ENCODE measurements around the gene DDAH2. TPM values are rescaled to one million over a fixed set of nuclear protein-coding genes. Genes with fewer than 3 reads are reported as not detected.
A peak's percentile ranks its signal among the peaks of the same experiment; 100 is the strongest.

DDAH2 gene
- total and polyA plus RNA-seq, 4 donors: 62.9 to 207 (median 168) TPM

DNA sequence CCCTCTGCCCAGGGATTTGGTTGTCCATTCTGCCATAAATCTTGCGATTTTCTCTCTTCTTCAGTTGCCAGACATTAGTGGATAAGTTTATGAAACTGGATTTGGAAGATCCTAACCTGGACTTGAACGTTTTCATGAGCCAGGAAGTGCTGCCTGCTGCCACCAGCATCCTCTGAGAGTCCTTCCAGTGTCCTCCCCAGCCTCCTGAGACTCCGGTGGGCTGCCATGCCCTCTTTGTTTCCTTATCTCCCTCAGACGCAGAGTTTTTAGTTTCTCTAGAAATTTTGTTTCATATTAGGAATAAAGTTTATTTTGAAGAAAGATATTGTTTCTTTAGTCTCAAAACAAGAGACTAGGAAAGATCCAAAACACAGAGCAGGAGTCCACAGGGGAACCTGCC lies 33.3 kb upstream of the DDAH2 start, which contains the start of gene SAPCD1:
SAPCD1 (plus strand) TSS at position 301 of the 400 bp plus-strand sequence. CDS start 399 bp downstream, outside the sequence.
- Histone ChIP-seq H3K4me3 (ENCODE audit: low read depth, low read length) (no peak within 1 kb of the TSS), H3K27me3 (ENCODE audit: control insufficient read depth, insufficient read depth, low read length) (no peaks in the 10 kb centered on the region), H3K36me3 (ENCODE audit: control insufficient read depth, insufficient read depth, low read length) (peaks cover 34% of the 10 kb centered on the region), H3K9me3 (ENCODE audit: control insufficient read depth, insufficient read depth, low read length) (no peaks in the 10 kb centered on the region), H3K4me1 (ENCODE audit: control insufficient read depth, insufficient read depth, low read length) (peaks cover 31% of the 10 kb centered on the region), H3K27ac (ENCODE audit: low read depth, low read length) (peak within 1 kb of the TSS; percentile 90)
- WGBS (ENCODE audit: insufficient coverage): 43% methylated on average over 1 of the region's 4 CpGs
- no peak for DNase-seq (ENCODE audit: low read depth in 4 of 6, low spot score in 6 of 6)

DNA sequence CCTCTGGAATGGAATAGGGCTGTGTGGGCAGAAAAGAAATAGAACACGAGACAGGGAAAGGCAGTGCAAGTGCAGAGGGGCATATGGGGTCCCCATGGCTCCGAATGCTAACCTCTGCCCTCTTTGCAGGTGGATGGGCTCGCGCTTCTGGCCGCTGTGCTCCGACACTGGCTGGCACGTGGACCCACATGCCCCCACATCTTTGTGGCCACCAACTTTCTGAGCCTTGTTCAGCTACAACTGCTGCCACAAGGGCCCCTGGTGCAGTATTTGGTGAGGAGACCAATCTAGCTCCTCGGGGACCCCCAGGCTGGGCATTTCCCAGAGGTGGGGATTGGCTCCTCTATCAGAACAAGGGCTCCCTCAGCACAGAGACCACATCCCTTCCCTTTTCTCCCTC lies 32.2 kb upstream of the DDAH2 start:
- no peak for DNase-seq (ENCODE audit: low read depth in 4 of 6, low spot score in 6 of 6)
- Histone ChIP-seq H3K27ac (ENCODE audit: low read depth, low read length) (no peak overlapping the region), H3K9me3 (ENCODE audit: control insufficient read depth, insufficient read depth, low read length) (no peaks in the 10 kb centered on the region), H3K36me3 (ENCODE audit: control insufficient read depth, insufficient read depth, low read length) (peaks cover 34% of the 10 kb centered on the region), H3K4me1 (ENCODE audit: control insufficient read depth, insufficient read depth, low read length) (peaks cover 28% of the 10 kb centered on the region), H3K27me3 (ENCODE audit: control insufficient read depth, insufficient read depth, low read length) (no peaks in the 10 kb centered on the region), H3K4me3 (ENCODE audit: low read depth, low read length) (no peak overlapping the region)
- WGBS (ENCODE audit: insufficient coverage): 99% methylated on average over 8 of the region's 8 CpGs

- H3K27me3 ChIP-seq (ENCODE audit: control insufficient read depth, insufficient read depth, low read length): no peaks in the 10 kb centered on the region
- H3K4me1 ChIP-seq (ENCODE audit: control insufficient read depth, insufficient read depth, low read length): peaks cover 23% of the 10 kb centered on the region
- no peaks in the 10 kb centered on the region for H3K9me3 ChIP-seq (ENCODE audit: control insufficient read depth, insufficient read depth, low read length)
- WGBS (ENCODE audit: insufficient coverage): no CpG with 5 or more reads among the region's 5 CpGs
- H3K27ac ChIP-seq (ENCODE audit: low read depth, low read length): no peak overlapping the region
- H3K4me3 ChIP-seq (ENCODE audit: low read depth, low read length): no peak overlapping the region
- peaks cover 31% of the 10 kb centered on the region for H3K36me3 ChIP-seq (ENCODE audit: control insufficient read depth, insufficient read depth, low read length)
- DNase-seq (ENCODE audit: low read depth in 4 of 6, low spot score in 6 of 6): no peak
Observed at GRCh38 chr6:31760790-31761189, 31.7 kb upstream of the DDAH2 start.

DNA sequence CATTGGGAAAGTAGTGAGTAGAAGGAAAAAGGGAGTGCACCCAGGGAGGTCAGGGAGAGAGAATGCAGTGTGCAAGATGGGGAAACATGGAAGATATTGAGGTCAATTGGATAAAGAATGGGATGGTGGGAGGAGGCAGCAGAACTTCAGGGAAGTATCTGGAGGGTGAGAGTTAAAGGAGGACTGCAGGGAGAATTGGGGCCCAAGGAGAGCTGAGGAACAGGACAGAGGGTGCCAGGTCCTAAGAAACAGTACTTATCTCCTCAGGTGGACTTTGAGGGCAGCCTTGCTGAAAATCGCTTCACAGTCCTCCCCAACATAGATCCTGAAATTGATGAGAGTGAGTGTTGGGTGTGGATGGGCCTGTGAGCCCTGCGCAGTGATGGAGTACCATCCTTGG lies 29.2 kb upstream of the DDAH2 start:
- H3K4me3 ChIP-seq (ENCODE audit: low read depth, low read length): no peak overlapping the region
- 100% methylated on average over 1 of the region's 2 CpGs for WGBS (ENCODE audit: insufficient coverage)
- H3K36me3 ChIP-seq (ENCODE audit: control insufficient read depth, insufficient read depth, low read length): peaks cover 23% of the 10 kb centered on the region
- DNase-seq (ENCODE audit: low read depth in 4 of 6, low spot score in 6 of 6): no peak
- no peaks in the 10 kb centered on the region for H3K27me3 ChIP-seq (ENCODE audit: control insufficient read depth, insufficient read depth, low read length)
- peaks cover 8% of the 10 kb centered on the region for H3K4me1 ChIP-seq (ENCODE audit: control insufficient read depth, insufficient read depth, low read length)
- H3K27ac ChIP-seq (ENCODE audit: low read depth, low read length): no peak overlapping the region
- H3K9me3 ChIP-seq (ENCODE audit: control insufficient read depth, insufficient read depth, low read length): no peaks in the 10 kb centered on the region

DNA sequence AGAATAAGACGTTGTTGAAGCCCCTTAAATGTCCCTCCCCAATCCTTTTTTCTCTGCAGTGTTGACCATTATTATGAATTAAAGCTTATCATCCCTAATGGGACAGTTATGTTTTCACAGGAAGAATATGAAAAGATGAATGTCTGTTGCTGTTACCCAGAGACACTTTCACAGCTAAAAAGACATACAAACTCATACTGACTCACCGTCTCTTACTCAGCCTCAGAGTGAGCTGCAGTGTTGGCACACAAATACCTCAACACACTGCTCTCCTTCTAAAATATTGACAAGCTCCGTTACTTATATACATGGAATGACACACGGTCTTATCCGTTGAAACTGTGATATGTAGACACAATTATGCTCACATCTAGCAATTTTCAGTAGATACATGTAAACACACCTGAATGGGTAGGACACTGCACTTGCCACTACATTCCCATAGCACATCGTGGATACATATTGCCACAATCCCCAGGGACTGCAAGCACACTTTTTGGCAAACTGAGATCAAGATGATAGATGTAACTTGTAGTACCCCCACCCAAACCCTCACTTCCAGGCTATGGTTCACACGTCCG lies 23.7 kb upstream of the DDAH2 start:
- Histone ChIP-seq H3K4me3 (ENCODE audit: low read depth, low read length) (no peak overlapping the region), H3K27ac (ENCODE audit: low read depth, low read length) (no peak overlapping the region), H3K27me3 (ENCODE audit: control insufficient read depth, insufficient read depth, low read length) (no peaks in the 10 kb centered on the region), H3K9me3 (ENCODE audit: control insufficient read depth, insufficient read depth, low read length) (no peaks in the 10 kb centered on the region), H3K4me1 (ENCODE audit: control insufficient read depth, insufficient read depth, low read length) (no peaks in the 10 kb centered on the region), H3K36me3 (ENCODE audit: control insufficient read depth, insufficient read depth, low read length) (no peaks in the 10 kb centered on the region)
- WGBS (ENCODE audit: insufficient coverage): 84% methylated on average over 6 of the region's 8 CpGs
- no peak for DNase-seq (ENCODE audit: low read depth in 4 of 6, low spot score in 6 of 6)

DNA sequence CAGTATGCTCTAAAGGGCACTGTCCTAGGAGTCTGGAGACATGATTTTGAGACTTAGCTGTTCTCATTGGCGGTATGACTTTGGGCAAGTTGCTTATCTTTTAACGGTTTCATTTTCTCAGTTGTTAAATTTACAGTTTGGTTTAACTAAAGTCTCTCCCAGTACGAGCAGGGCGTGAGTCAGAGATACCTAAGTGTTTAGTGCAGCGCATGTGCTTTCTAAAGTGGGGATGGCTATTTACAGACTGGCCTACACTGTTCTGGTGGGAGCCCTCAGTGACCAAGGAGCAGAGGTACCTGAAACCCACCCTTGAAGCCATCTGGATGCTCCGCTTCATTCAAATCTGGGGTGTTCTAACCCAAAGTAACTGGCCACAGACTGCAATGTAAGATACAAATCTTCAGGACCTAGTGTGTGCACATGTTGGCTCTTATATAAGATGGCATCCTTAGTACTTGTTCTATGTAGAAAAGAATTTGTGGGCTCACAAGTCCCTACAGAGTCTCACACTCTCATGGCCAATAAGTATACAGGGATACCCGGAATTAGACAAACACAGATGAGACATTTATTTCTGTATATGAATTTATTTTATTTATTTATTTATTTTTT lies 21.4 kb upstream of the DDAH2 start:
- Histone ChIP-seq H3K4me3 (ENCODE audit: low read depth, low read length) (no peak overlapping the region), H3K27ac (ENCODE audit: low read depth, low read length) (no peak overlapping the region)
- WGBS (ENCODE audit: insufficient coverage): 96% methylated on average over 6 of the region's 7 CpGs

GRCh38 chr6:31749301-31750036 lies 20.4 kb upstream of the DDAH2 start:
- no peaks in the 10 kb centered on the region for H3K9me3 ChIP-seq (ENCODE audit: control insufficient read depth, insufficient read depth, low read length)
- DNase-seq (ENCODE audit: low read depth in 4 of 6, low spot score in 6 of 6): no peak
- no peak overlapping the region for H3K4me3 ChIP-seq (ENCODE audit: low read depth, low read length)
- peaks cover 6% of the 10 kb centered on the region for H3K36me3 ChIP-seq (ENCODE audit: control insufficient read depth, insufficient read depth, low read length)
- H3K27me3 ChIP-seq (ENCODE audit: control insufficient read depth, insufficient read depth, low read length): no peaks in the 10 kb centered on the region
- H3K27ac ChIP-seq (ENCODE audit: low read depth, low read length): no peak overlapping the region
- 100% methylated on average over 4 of the region's 8 CpGs for WGBS (ENCODE audit: insufficient coverage)
- H3K4me1 ChIP-seq (ENCODE audit: control insufficient read depth, insufficient read depth, low read length): no peaks in the 10 kb centered on the region

More for the DNA sequence above, 21.4 kb upstream of the DDAH2 start:
- no peaks in the 10 kb centered on the region for H3K4me1 ChIP-seq (ENCODE audit: control insufficient read depth, insufficient read depth, low read length)
- no peak for DNase-seq (ENCODE audit: low read depth in 4 of 6, low spot score in 6 of 6)
- H3K36me3 ChIP-seq (ENCODE audit: control insufficient read depth, insufficient read depth, low read length): peaks cover 6% of the 10 kb centered on the region
- no peaks in the 10 kb centered on the region for H3K9me3 ChIP-seq (ENCODE audit: control insufficient read depth, insufficient read depth, low read length)
- H3K27me3 ChIP-seq (ENCODE audit: control insufficient read depth, insufficient read depth, low read length): no peaks in the 10 kb centered on the region

DNA sequence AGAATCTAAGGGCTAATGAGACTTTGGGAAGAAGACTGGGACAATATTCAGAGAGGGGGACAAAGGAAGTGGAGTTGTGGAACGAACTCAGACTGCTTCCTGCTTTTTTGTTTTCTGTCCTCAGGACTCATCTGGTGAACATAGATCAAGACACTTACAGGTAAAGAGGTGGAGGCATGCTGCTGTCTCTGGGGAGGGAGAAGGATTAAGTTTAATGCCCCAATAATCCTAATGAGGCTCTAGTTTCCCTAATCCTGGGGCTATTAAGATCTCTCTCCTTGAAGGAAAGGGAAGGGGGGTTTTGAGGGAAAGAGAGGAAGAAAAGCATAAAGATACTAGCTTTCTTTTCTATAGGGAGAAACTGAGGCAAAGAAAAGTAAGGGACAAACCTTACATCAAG lies 15.3 kb upstream of the DDAH2 start:
- Histone ChIP-seq H3K27ac (ENCODE audit: low read depth, low read length) (no peak overlapping the region), H3K36me3 (ENCODE audit: control insufficient read depth, insufficient read depth, low read length) (peaks cover 10% of the 10 kb centered on the region), H3K9me3 (ENCODE audit: control insufficient read depth, insufficient read depth, low read length) (no peaks in the 10 kb centered on the region), H3K4me1 (ENCODE audit: control insufficient read depth, insufficient read depth, low read length) (peaks cover 13% of the 10 kb centered on the region), H3K4me3 (ENCODE audit: low read depth, low read length) (no peak overlapping the region), H3K27me3 (ENCODE audit: control insufficient read depth, insufficient read depth, low read length) (no peaks in the 10 kb centered on the region)
- 71% methylated on average over 1 of the region's 1 CpG for WGBS (ENCODE audit: insufficient coverage)
- no peak for DNase-seq (ENCODE audit: low read depth in 4 of 6, low spot score in 6 of 6)

GRCh38 chr6:31742894-31743293 lies 13.8 kb upstream of the DDAH2 start:
- no peaks in the 10 kb centered on the region for H3K9me3 ChIP-seq (ENCODE audit: control insufficient read depth, insufficient read depth, low read length)
- 100% methylated on average over 2 of the region's 3 CpGs for WGBS (ENCODE audit: insufficient coverage)
- no peak overlapping the region for H3K27ac ChIP-seq (ENCODE audit: low read depth, low read length)
- H3K4me1 ChIP-seq (ENCODE audit: control insufficient read depth, insufficient read depth, low read length): peaks cover 21% of the 10 kb centered on the region
- no peaks in the 10 kb centered on the region for H3K27me3 ChIP-seq (ENCODE audit: control insufficient read depth, insufficient read depth, low read length)
- DNase-seq (ENCODE audit: low read depth in 4 of 6, low spot score in 6 of 6): no peak
- no peak overlapping the region for H3K4me3 ChIP-seq (ENCODE audit: low read depth, low read length)
- H3K36me3 ChIP-seq (ENCODE audit: control insufficient read depth, insufficient read depth, low read length): peaks cover 10% of the 10 kb centered on the region
